GM12873 (cell line): ENCODE measurements around the gene PTAFR.

ENCODE experiments used
- TF ChIP-seq, protein P1 (sequence below): IDR thresholded peaks from 2 replicates; pipeline ENCODE4 v1.5.1; 2012; ENCODE audit warnings: low read depth, mild to moderate bottlenecking, moderate library complexity, low read length, control low read depth; ENCODE audit not compliant: insufficient read depth; ENCODE audit errors: missing control alignments

Gene PTAFR

DNA sequence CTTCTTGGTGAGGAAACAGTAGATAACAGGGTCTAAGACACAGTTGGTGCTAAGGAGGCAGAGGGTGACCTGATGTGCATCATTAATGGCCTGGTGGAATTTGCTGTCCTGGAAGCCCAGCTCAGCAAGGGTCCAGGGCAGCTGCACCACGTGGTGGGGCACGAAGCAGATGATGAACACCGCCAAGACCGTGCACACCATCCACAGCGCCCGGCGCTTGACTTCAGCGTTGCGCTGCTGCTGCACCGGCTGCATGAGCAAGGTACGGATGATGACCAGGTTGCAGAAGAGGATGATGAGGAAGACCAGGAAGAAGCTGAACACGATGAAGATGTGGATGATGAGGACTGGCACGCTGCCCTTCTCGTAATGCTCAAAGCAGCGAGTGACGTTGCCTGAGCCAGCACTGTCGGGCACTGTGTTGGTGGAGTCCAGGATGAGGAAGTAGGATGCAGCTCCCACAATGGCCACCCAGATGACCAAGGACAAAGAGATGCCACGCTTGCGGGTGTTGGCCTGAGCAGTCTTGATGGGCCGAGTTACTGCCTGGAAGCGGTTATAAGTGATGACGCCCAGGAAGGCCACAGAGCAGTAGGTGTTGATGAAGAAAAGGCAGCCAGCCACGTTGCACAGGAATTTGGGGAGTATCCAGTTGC is 26.2 kb downstream of the PTAFR start:
- TF ChIP-seq, protein P1, sequence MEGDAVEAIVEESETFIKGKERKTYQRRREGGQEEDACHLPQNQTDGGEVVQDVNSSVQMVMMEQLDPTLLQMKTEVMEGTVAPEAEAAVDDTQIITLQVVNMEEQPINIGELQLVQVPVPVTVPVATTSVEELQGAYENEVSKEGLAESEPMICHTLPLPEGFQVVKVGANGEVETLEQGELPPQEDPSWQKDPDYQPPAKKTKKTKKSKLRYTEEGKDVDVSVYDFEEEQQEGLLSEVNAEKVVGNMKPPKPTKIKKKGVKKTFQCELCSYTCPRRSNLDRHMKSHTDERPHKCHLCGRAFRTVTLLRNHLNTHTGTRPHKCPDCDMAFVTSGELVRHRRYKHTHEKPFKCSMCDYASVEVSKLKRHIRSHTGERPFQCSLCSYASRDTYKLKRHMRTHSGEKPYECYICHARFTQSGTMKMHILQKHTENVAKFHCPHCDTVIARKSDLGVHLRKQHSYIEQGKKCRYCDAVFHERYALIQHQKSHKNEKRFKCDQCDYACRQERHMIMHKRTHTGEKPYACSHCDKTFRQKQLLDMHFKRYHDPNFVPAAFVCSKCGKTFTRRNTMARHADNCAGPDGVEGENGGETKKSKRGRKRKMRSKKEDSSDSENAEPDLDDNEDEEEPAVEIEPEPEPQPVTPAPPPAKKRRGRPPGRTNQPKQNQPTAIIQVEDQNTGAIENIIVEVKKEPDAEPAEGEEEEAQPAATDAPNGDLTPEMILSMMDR, result no peak

- TF ChIP-seq, protein P1, result no peak
Measured at GRCh38 chr1:28148880-28149195, 27.7 kb downstream of the PTAFR start.

DNA sequence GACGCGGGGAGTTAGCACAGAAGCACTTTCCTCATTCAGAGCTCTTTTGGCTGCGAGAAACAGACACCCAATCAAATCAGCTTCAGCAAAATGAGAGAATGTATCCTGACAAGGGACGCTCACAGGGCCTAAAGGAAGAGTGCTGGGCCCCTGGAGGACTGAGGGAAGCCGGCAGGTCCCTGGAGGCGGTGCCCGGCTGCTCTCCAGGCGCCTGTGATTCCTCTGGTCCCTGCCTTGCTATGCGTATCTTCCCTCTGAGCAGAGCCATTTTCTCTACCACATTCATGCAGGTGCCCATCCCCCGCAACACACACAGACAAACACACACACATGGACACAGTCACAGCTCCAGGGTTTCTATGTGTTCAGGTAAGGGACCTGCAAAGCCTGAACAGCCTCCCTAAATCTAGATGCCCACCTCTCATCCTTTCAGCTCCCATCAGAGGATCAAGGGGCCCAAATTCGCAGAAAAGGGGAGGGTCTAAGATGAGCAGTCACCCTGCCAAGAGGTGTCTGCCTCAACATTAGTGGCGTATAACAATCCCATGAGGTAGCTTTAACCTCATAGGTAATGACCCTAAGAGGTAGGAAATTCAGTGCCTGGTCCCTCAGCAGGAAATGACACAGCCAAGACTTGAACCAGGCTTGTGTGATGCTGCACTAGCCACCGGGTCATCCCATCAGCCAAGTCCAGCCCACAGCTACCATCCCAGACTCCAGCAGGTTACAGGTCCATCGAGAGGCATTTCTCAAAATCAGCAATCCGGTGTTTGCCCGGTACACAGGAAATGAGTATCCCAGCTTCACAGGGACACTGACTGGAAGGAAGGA is 29.0 kb downstream of the PTAFR start:
- TF ChIP-seq, protein P1, result no peak

- TF ChIP-seq, protein P1, result no peak
Measured at GRCh38 chr1:28145728-28146127, 30.8 kb downstream of the PTAFR start.

DNA sequence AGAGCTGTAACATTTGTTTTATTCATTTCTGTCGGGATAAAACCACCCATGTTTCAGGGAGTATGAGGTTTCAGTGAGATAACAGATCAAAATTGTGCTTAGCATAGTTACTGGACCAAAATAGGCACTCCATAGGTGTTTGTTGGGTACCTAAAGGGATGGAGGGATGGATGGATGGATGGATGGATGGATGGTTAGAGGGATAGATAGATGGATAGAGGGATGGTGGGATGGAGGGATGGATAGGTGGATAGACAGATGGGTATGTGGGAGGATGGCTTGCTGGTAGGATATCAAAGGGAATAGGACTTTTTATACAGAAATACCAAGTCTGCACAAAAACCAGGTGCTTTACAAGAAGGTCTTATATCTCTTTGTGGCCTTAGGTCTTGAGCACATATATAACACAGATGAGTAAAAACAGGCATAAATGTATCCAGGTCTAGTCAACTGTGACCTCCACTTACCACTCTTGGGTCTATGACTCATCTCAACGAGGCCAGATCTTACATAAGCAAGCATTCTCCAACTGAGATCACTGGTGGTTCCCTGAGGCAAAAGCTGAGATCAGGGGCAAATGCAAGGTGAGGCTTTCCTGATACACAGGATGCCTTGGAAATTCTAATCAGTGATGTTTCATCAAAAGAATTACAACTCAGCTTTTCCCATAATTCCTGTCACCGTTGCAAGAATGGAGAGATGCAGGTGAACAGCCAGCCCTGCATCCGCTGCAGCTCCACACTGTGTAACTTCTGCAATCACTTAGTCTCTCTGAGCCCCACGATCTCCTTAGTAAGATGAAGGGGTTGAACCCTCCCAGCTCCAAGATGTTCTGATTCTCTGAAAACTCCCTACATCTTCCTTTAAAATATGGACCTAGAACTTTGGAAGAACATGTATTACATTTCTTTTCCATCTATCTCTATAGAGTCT is 32.0 kb downstream of the PTAFR start:
- TF ChIP-seq, protein P1, result no peak

- TF ChIP-seq, protein P1, result no peak
Measured at GRCh38 chr1:28143496-28144202, 32.8 kb downstream of the PTAFR start.
